Stimulated activated CD4-positive, alpha-beta T cell treated with anti-CD3 and anti-CD28 coated beads, Interleukin-4, amount 100 ng/mL, for 24 hours (primary cell): Measurements from ENCODE around the gene ATXN1L.
"Not testable (repeated sequence)": the region's sequence is repeated elsewhere in the genome, so short reads cannot be mapped to it uniquely, and the experiment has no call there.

ENCODE experiments used
- DNase-seq: peaks from one replicate; pipeline ENCODE4 v3.0.0-alpha.2; 2020

ATXN1L gene

DNA sequence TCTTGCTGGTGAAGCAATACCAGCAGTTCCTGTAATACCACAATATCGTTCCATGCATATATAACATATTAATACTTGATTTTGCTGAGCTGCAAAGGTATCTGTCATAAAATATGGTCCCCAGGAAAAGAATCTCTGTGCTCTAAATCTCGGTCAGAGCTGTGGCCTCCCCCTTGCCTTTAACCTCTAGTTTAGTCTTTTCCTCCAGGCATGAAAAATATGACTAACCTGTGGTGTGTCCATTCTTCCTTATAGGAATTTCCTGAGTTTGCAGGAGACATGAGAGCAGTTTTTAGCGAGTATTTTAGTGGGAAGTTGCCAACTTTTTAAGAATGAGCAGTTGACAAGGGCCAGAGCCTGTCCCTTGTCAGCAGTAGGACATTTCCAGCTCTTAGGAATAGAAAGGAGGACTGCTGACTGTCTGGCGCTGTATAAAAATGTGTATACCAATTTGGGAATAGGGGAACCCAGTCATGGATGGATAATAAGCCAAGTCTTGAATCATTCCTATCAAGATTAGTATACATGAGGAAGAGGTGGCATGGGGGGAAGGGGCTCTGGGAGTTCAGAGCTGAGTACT is 8.7 kb downstream of the ATXN1L start:
- DNase-seq: no peak

- peak; percentile 25 for DNase-seq
These were observed 10.3 kb downstream of the ATXN1L start for GRCh38 chr16:71855937-71856662.

GRCh38 chr16:71859762-71860521 is 14.2 kb downstream of the ATXN1L start:
- no peak for DNase-seq

DNA sequence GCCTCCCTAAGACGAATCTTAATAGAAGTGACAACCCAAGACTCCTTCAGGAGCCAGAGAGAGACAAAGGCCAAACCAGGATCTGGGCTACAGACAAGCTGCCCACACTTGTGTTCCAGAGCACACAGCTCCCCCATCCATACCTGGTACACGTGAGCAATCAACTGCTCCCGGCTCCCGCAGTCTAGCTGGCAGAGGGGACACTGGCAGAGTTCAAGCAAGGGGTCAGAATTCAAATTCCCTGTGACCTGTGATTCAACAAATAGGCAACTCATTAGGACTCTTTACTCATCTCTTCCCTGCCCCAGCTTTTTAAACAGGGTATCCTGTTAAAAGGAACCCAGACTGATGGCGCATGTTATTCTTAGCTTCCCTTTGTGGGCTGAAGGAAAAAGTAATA is 18.2 kb downstream of the ATXN1L start:
- DNase-seq: no peak

- no peak for DNase-seq
These were observed 19.5 kb downstream of the ATXN1L start for GRCh38 chr16:71865173-71865863.

DNA sequence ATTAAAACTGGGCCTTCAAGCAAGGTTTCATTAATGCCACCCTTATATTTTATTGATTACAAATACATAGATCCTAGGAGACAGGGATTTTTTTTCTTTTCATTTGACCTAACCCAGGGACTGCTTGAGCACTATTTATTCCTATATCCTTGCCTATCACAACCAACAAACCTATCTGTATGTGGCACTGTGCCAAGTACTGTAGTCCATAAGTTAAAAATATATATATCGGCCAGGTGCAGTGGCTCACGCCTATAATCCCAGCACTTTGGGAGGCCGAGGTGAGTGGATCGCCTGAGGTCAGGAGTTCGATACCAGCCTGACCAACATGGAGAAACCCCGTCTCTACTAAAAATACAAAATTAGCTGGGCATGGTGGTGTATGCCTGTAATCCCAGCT is 21.4 kb downstream of the ATXN1L start:
- not testable (repeated sequence) for DNase-seq

DNA sequence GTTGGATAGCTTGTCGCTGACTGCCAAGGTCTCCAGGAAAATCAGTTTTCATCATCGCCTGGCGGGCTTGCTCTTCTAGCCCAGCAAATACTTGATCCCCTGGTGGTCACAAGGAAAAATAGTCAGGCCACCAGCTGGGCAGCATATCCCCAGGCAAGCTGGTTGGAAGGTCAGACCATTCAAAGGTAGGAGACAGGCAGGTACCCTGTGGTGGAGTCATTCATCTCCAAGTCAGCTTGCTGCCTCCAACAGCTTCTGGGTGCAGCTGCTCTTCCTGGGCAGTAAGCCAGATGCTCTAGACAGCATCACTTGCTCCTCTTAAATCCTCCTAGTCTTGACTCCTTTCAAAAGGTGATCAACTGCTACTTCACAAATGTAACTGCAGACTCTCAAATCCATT is 22.2 kb downstream of the ATXN1L start:
- no peak for DNase-seq

DNA sequence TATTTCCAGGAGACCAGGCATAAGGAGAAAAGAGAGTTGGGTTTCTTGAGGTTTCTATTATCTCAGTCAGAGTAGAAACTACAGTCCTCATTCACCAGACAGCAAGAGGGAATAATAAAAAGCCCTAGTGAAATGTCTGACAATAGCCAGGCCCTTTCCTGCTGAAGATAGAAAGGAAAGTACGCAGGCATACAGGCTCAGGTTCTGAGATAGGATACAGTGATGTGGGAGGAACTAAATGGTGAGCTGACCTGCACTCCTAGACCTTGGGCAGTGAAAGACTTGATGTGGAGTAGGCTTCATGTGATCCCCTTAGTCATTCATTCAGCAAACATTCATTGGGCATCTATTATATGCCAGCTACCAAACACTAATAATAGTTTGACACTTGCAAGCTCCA is 23.3 kb downstream of the ATXN1L start:
- DNase-seq: no peak

DNA sequence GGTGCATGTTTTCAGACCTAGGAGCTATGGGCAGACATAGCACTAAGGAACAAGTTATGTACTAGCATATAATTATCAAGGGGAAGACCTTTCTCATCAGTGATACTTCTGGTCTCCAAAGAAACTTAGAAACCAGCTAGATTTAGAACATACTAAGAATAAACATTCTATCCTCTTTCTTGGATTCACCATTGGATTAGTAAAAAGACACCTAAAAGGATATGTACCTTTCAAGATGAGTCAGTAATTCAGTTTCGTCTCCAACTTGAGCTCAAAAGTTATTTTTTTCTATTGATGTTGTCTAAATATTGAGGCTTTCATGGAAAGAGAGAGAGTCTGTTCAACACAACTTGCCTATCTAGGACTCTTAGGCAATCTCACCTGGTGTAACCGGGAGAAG is 25.0 kb downstream of the ATXN1L start:
- no peak for DNase-seq

- DNase-seq: no peak
These were observed 27.4 kb downstream of the ATXN1L start for GRCh38 chr16:71873199-71873598.

DNA sequence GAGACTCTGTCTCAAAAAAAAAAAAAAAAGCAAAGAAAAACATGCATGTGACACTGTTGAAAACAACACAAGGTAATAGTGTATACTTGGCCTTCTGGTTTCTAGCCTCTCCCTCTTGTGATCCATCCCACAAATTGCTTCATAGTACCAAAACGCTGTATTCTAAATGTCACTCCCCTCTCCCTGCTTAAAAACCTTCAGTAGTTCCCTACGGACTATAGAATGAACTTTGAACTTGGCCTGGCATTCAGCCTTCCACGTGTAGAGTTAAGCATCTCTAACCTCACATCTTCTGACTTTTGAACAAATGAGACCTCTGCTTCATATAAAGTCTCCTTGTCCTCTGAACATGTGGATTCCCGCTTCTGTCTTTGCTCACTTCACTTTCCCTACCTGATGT is 33.1 kb downstream of the ATXN1L start:
- no peak for DNase-seq

DNA sequence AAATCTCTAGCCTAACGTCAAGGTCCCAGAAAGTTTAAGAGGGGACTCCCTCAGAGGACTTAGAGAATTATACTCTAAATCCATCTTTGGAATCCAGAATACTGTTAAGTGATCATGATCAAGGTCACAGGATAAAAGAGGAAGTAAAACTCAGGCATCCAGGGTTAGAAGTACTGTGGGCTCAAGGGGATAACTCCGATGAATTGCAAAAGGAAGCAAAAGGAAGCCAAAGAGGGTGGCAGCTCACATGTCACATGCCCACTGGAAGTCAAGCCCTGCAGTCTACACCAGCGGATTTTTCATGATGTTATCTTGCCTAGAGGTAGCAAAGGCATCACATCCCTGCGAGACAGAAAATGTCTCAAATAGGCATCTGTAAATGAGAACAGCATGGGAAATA is 34.4 kb downstream of the ATXN1L start:
- DNase-seq: no peak

- DNase-seq: peak; percentile 85
These were observed 36.9 kb downstream of the ATXN1L start for GRCh38 chr16:71882505-71883167.

GRCh38 chr16:71883168-71883848 is 37.5 kb downstream of the ATXN1L start:
- peak; percentile 54 for DNase-seq

DNA sequence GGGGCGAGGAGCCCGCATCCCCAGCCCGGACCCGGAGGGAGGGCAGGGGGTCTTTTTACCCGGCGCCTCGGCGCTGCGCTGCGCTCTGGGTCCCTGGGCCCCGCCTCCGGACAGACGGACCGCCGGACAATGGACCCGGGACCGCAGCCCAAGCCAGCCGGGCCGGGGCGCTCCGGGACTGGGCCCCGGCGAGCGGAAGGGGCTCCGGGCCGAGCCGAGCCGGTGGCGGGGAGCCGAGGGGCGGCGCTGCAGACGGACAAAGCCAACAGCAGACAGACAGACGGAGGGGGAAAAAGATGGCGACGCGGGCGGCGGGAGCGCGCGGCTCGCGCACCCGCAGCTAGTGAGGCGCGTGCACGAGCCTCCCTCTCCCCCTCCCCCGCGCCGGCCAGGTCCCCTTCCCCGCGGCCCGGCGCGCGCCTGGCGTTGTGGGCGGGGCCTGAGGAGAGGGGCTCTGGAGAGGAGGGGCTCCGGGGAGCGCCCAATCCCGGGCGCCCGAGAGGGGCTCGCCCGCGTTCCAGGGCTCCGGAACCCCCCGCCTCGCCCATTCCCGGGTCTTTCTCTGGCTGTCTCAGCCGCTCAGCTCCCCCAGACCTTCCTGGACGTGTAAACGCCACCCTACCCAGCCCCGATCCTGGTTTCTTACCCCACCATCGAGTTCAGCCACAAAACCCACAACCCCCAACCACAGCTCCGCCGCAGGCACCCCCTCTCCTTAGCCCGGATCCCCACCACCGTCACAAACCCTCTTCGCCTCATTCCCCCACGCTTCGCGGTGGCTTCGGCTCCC is 38.3 kb downstream of the ATXN1L start, which contains the start of gene ZNF821:
TSS of gene ZNF821 (minus strand) at position 334 of the 790 bp plus-strand sequence. CDS start 4,236 bp downstream, outside the sequence.
- DNase-seq: peak; percentile 69

- DNase-seq: no peak
These were observed 39.5 kb downstream of the ATXN1L start for GRCh38 chr16:71885261-71885650.

DNA sequence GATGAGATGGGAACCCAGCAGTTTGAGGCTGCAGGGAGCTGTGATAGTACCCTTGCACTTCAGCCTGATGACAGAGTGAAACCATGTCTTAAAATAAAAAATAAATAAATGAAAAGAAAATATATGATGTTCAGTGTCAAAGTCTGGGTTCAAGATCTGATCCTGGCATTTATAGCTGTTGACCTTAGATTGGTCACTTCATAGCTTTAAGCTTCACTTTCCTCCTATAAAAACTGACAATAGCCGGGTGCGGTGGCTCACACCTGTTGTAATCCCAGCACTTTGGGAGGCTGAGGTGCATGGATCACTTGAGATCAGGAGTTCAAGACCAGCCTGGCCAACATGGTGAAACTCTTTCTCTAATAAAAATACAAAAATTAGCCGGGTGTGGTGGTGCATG is 43.4 kb downstream of the ATXN1L start:
- no peak for DNase-seq

DNA sequence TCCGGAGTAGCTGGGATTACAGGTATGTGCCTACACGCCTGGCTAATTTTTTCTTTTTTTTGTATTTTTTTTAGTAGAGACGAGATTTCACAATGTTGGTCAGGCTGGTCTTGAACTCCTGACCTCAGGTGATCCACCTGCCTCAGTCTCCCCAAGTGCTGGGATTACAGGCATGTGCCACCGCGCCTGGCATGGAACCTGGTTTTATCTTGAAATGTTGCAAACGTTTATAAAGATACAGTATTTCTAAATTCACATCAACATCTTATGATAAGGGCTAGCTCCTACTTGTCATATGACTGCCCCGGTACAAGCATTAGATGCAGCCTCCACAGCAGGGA is 48.1 kb downstream of the ATXN1L start:
- no peak for DNase-seq

DNA sequence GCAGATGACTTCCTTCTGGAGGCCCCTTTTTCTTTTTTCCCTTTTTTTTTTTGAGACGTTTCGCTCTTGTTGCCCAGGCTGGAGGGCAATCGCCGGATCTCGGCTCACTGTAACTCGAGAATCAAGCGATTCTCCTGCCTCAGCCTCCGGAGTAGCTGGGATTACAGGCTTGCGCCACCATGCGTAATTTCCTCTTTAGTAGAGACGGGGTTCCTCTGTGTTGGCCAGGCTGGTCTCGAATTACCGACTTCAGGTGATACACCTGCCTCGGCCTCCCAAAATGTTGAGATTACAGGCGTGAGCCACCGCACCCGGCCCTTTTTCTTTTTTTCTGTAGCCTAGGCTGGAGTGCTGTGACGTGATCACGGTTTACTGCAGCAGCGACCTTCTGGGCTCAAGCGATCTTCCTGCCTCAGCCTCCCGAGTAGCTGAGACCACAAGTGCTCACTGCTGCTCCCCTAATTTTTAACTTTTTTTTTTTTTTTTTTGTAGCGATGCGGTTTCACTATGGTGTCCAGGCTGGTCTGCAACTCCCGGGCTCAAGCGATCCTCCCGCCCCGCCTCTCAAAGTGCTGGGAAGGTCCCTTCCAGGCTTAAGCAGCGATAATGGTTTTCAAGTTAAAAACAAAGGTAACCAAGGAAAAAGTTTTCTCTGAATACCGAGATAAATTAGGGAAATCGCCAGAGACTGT is 48.6 kb downstream of the ATXN1L start:
- peak; percentile 27 for DNase-seq

GRCh38 chr16:71894921-71895678 is 49.3 kb downstream of the ATXN1L start, which contains the start of gene IST1:
Gene IST1, plus strand, starts transcription at chr16:71895531. Its CDS starts 20,110 bp downstream, at chr16:71915641.
- peak; percentile 98 for DNase-seq
